HL-60 (cell line): Measurements from ENCODE around the gene LRPAP1.

Experiments
- GABPA ChIP-seq: IDR thresholded peaks from 2 replicates; pipeline ENCODE4 v1.6.1; 2012; ENCODE audit warnings: low read depth
- POLR2AphosphoS5 ChIP-seq: IDR thresholded peaks from 2 replicates; pipeline ENCODE4 v1.6.1; 2012; ENCODE audit warnings: low read depth
- SPI1 ChIP-seq: IDR thresholded peaks from 2 replicates; pipeline ENCODE4 v1.6.1; 2012; ENCODE audit warnings: low read depth, mild to moderate bottlenecking, borderline replicate concordance
- TF ChIP-seq, protein P1 (sequence below): IDR thresholded peaks from one replicate; pipeline ENCODE4 v1.5.1; 2011; ENCODE audit warnings: low read length, control low read depth, inconsistent platforms; ENCODE audit not compliant: insufficient read depth

DNA sequence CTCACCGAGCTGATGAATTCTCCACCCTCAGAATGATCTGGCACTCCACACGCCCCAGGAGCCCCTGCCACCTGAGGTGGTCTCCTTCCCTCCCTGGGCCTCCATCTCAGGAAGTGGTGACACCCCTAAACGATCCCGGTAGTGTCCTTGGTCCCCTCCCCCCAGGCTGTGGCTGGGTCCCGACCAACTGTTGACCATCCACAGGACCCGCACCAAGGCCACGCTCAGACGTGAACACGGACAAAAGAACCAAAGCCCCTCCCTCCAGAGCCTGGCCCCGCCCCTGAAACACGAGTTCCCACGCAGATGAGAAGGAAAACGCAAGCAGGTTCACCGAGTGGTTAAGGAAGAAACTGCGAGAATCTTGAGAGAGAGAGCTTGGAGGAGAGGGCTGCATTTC is 16.6 kb downstream of the LRPAP1 start:
- TF ChIP-seq, protein P1, sequence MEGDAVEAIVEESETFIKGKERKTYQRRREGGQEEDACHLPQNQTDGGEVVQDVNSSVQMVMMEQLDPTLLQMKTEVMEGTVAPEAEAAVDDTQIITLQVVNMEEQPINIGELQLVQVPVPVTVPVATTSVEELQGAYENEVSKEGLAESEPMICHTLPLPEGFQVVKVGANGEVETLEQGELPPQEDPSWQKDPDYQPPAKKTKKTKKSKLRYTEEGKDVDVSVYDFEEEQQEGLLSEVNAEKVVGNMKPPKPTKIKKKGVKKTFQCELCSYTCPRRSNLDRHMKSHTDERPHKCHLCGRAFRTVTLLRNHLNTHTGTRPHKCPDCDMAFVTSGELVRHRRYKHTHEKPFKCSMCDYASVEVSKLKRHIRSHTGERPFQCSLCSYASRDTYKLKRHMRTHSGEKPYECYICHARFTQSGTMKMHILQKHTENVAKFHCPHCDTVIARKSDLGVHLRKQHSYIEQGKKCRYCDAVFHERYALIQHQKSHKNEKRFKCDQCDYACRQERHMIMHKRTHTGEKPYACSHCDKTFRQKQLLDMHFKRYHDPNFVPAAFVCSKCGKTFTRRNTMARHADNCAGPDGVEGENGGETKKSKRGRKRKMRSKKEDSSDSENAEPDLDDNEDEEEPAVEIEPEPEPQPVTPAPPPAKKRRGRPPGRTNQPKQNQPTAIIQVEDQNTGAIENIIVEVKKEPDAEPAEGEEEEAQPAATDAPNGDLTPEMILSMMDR, result no peak
- TF ChIP-seq SPI1, result no peak
- no peak for TF ChIP-seq POLR2AphosphoS5
- no peak for TF ChIP-seq GABPA
